Heart right ventricle (tissue), 16 donors: ENCODE measurements around the gene NOS1AP. TPM values are rescaled to one million over a fixed set of nuclear protein-coding genes. Genes with fewer than 3 reads are reported as not detected.

Experiments
- ATAC-seq, 8 donors: fragments of 200-7000 bp; cut with Tn5 transposase; one replicate each; pipeline ENCODE4 v1.9.1; 2020; ENCODE audit warnings: mild to moderate bottlenecking in 8 of 8, moderate library complexity in 8 of 8, moderate number of reproducible peaks in 1 of 8
- DNase-seq, 2 donors: peaks; one replicate each; pipeline ENCODE4 v3.0.0-alpha.2; 2020
- H3K27ac ChIP-seq, 10 donors: fragments of 200-600 bp; sonication (generic) in 2 of 10; one replicate each; pipeline versions ENCODE4 v1.5.0 to v1.8.0; 2020 to 2022; ENCODE audit warnings: mild to moderate bottlenecking in 3 of 10
- H3K27me3 ChIP-seq, 7 donors: fragments of 200-600 bp; one replicate each; pipeline ENCODE4 v1.8.0; 2021 to 2022; ENCODE audit warnings: mild to moderate bottlenecking in 2 of 7
- H3K36me3 ChIP-seq, 9 donors: fragments of 200-600 bp; sonication (generic) in 1 of 9; one replicate each; pipeline versions ENCODE4 v1.5.0 to v1.8.0; 2020 to 2022; ENCODE audit warnings: mild to moderate bottlenecking in 2 of 9
- H3K4me1 ChIP-seq, 9 donors: fragments of 200-600 bp; sonication (generic) in 1 of 9; one replicate each; pipeline versions ENCODE4 v1.5.0 to v1.8.0; 2020 to 2022; ENCODE audit warnings: mild to moderate bottlenecking in 4 of 9
- H3K4me3 ChIP-seq, 10 donors: fragments of 200-600 bp; sonication (generic) in 2 of 10; one replicate each; pipeline versions ENCODE4 v1.5.0 to v1.8.0; 2020 to 2022; ENCODE audit warnings: mild to moderate bottlenecking in 7 of 10, moderate library complexity in 2 of 10
- H3K9me3 ChIP-seq, 11 donors: fragments of 200-600 bp in 10 of 11; sonication (generic) in 2 of 11; one replicate each; pipeline versions ENCODE4 v1.5.0 to v1.8.0; 2013 to 2022; ENCODE audit warnings: mild to moderate bottlenecking in 2 of 11, control low read depth in 1 of 11, moderate library complexity in 1 of 11
- WGBS, 2 donors: extraction: QIAGEN DNeasy Blood & Tissue Kit; methylation state at CpG; one replicate each; pipeline ENCODE4 v1.1.7; 2013; ENCODE audit warnings: inconsistent platforms in 1 of 2; 5-methylcytosine and 5-hydroxymethylcytosine counted together
- intact Hi-C, 10 donors: fragments of 100-400 bp; cut with DNase I; formaldehyde crosslinking; loops; one replicate each; pipeline versions ENCODE4 v1.11.1 to v1.14.2; 2022
- polyA plus RNA-seq, 2 donors: library from polyadenylated mRNA; stranded (reverse); fragments of 200-250 nt; gene quantifications; one replicate each; pipeline ENCODE4 v1.2.3, GENCODE V29; 2013
- total RNA-seq, 10 donors: library from RNA; stranded (reverse); fragmentation: NEBNext Ultra II Directional in 3 of 10; extraction: Animal tissue kit (Norgen Biotek cat#: 25700) in 3 of 10; gene quantifications; one replicate each; pipeline versions ENCODE4 v1.2.1 to v1.2.4, GENCODE V29; 2021 to 2023
- TF ChIP-seq, protein P1 (sequence below), 9 donors: fragments of 200-600 bp; sonication (generic) in 2 of 9; IDR thresholded peaks; one replicate each; pipeline versions ENCODE4 v1.5.0 to v1.8.0; 2021 to 2022; ENCODE audit warnings: antibody characterized with exemption in 9 of 9, mild to moderate bottlenecking in 5 of 9, moderate library complexity in 1 of 9
- donor health status: Arrhythmogenic right ventricular cardiomyopathy.
- donor health status: ischemic (EF 13 %, LVEDD 7.1; RV severe dilation, severe dysfunction).
- donor health status: healthy with polysubstance abuse.
- donor health status: DM: no; HTN: yes; CAD: no.
- donor health status: DM: no; HTN: no; CAD: no.
- donor health status: ischemic (EF 25% LVEDD 6.9; RV normal size, moderate dysfunction).
- donor health status: ischemic (EF 25% LVEDD 5.7; RV mildly dilated, moderate dysfunction).
- donor health status: healthy.
- donor health status: DM: yes; HTN: yes; CAD: no.
- donor health status: Ischemic cardiomyopathy.
- donor health status: ischemic (EF 35%, LVEDD 5.7; RV mildly dilated, moderate dysfunction).
- donor health status: nonischemic (EF 11% LVEDD 7.7; RV severe dilation, severe dysfunction).
- donor health status: DM: yes; HTN: yes; CAD: no.
- donor health status: PGD.
- donor health status: ischemic (EF 29% LVEDD 5.4; RV normal size, mild dysfunction).
- donor health status: nonischemic (EF 23%, LVEDD 6.1; RV moderate dilation, normal function).

Gene NOS1AP
- total and polyA plus RNA-seq, 12 donors: 0.19 to 7.1 (median 4.6) TPM

GRCh38 chr1:162389021-162389818, 319.7 kb downstream of the NOS1AP start:
- Histone ChIP-seq H3K27ac (no peak overlapping the region), H3K27me3 (peaks cover 0 to 10% (median 0%) of the 10 kb centered on the region in 7 donors), H3K4me3 (no peak overlapping the region), H3K4me1 (peaks cover 0 to 5% (median 0%) of the 10 kb centered on the region in 9 donors), H3K9me3 (no peaks in the 10 kb centered on the region), H3K36me3 (no peaks in the 10 kb centered on the region)
- TF ChIP-seq, protein P1, sequence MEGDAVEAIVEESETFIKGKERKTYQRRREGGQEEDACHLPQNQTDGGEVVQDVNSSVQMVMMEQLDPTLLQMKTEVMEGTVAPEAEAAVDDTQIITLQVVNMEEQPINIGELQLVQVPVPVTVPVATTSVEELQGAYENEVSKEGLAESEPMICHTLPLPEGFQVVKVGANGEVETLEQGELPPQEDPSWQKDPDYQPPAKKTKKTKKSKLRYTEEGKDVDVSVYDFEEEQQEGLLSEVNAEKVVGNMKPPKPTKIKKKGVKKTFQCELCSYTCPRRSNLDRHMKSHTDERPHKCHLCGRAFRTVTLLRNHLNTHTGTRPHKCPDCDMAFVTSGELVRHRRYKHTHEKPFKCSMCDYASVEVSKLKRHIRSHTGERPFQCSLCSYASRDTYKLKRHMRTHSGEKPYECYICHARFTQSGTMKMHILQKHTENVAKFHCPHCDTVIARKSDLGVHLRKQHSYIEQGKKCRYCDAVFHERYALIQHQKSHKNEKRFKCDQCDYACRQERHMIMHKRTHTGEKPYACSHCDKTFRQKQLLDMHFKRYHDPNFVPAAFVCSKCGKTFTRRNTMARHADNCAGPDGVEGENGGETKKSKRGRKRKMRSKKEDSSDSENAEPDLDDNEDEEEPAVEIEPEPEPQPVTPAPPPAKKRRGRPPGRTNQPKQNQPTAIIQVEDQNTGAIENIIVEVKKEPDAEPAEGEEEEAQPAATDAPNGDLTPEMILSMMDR (IDR thresholded peaks at IDR 0.05): no peak
- ATAC-seq: no peak
- no peak for DNase-seq
- intact Hi-C loops: loop anchor here in 2 of 10 donors (5.0 to 10.0 kb wide), 2 partner anchors 94 to 332 kb away; no protein-coding TSS in a partner anchor
- 64% methylated on average over 11 of the region's 11 CpGs for WGBS, 2 donors

GRCh38 chr1:162389971-162390370, 320.5 kb downstream of the NOS1AP start:
- no peak for DNase-seq
- Histone ChIP-seq H3K36me3 (no peaks in the 10 kb centered on the region), H3K9me3 (no peaks in the 10 kb centered on the region), H3K4me3 (no peak overlapping the region), H3K27me3 (peaks cover 3 to 13% (median 4%) of the 10 kb centered on the region in 7 donors), H3K27ac (no peak overlapping the region), H3K4me1 (peaks cover 0 to 5% (median 0%) of the 10 kb centered on the region in 9 donors)
- ATAC-seq: no peak
- intact Hi-C loops: loop anchor here in 6 of 10 donors (2.0 to 10.0 kb wide), 7 partner anchors 95 to 598 kb away; no protein-coding TSS in a partner anchor
- TF ChIP-seq, protein P1 (IDR thresholded peaks at IDR 0.05): no peak
- WGBS, 2 donors: 72 to 76% methylated on average over 9 of the region's 9 CpGs

GRCh38 chr1:162390396-162391185, 321.1 kb downstream of the NOS1AP start:
- no peak for ATAC-seq

More at GRCh38 chr1:162390396-162391185, 321.1 kb downstream of the NOS1AP start:
- Histone ChIP-seq H3K9me3 (no peaks in the 10 kb centered on the region), H3K27me3 (peaks cover 3 to 18% (median 4%) of the 10 kb centered on the region in 7 donors), H3K4me1 (peaks cover 0 to 5% (median 0%) of the 10 kb centered on the region in 9 donors), H3K36me3 (no peaks in the 10 kb centered on the region), H3K4me3 (no peak overlapping the region), H3K27ac (no peak overlapping the region)
- TF ChIP-seq, protein P1 (IDR thresholded peaks at IDR 0.05): no peak
- 75 to 81% methylated on average over 15 of the region's 15 CpGs for WGBS, 2 donors
- no peak for DNase-seq
- intact Hi-C loops: loop anchor here in 5 of 10 donors (2.0 to 10.0 kb wide), 6 partner anchors 106 to 598 kb away; no protein-coding TSS in a partner anchor
